Neural progenitor cell (in vitro differentiated cells): ENCODE measurements around the gene SPP1.

Experiments used
- EZH2 ChIP-seq: fragments of 200-600 bp; sonication (generic); IDR thresholded peaks from 2 replicates; pipeline ENCODE4 v1.6.1; 2017; ENCODE audit warnings: antibody characterized with exemption, mild to moderate bottlenecking, moderate library complexity
- EZH2phosphoT487 ChIP-seq: fragments of 200-600 bp; sonication (generic); IDR thresholded peaks from 2 replicates; pipeline ENCODE4 v1.6.1; 2017; ENCODE audit warnings: antibody characterized with exemption
- TF ChIP-seq, protein P1 (sequence below): fragments of 200-600 bp; sonication (generic); IDR thresholded peaks from 2 replicates; pipeline ENCODE4 v1.5.1; 2017; ENCODE audit warnings: antibody characterized with exemption, mild to moderate bottlenecking

GRCh38 chr4:87970121-87970520 lies 5.4 kb upstream of the SPP1 start:
- TF ChIP-seq EZH2, result no peak
- TF ChIP-seq, protein P1, sequence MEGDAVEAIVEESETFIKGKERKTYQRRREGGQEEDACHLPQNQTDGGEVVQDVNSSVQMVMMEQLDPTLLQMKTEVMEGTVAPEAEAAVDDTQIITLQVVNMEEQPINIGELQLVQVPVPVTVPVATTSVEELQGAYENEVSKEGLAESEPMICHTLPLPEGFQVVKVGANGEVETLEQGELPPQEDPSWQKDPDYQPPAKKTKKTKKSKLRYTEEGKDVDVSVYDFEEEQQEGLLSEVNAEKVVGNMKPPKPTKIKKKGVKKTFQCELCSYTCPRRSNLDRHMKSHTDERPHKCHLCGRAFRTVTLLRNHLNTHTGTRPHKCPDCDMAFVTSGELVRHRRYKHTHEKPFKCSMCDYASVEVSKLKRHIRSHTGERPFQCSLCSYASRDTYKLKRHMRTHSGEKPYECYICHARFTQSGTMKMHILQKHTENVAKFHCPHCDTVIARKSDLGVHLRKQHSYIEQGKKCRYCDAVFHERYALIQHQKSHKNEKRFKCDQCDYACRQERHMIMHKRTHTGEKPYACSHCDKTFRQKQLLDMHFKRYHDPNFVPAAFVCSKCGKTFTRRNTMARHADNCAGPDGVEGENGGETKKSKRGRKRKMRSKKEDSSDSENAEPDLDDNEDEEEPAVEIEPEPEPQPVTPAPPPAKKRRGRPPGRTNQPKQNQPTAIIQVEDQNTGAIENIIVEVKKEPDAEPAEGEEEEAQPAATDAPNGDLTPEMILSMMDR, result no peak
- TF ChIP-seq EZH2phosphoT487, result no peak
